Fibroblast of peridontal ligament (primary cell): ENCODE measurements around the gene KDM4F.
A peak's percentile ranks its signal among the peaks of the same experiment; 100 is the strongest.

Source experiments
- DNase-seq: peaks from one replicate; pipeline ENCODE4 v3.0.0-alpha.2; 2010; ENCODE audit errors: extremely low read depth

KDM4F gene

DNA sequence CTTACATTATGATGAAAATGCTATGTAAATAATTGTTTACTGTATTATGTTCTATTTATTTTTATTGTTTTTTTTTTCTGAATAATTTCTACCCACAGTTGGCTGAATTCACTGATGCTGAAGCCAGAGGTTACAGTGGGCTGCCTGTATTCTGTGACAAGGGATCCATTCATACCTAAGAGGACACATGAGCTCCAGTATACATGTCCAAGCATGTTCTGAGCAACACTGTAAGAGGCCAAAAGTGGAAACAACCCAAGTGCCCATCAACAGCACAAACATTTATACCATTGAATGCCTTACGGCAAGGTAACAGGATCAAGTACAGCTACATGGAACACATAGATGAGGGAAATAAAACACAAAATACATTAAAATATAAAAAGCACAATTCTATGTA lies 16.1 kb downstream of the KDM4F start:
- DNase-seq: no peak

DNA sequence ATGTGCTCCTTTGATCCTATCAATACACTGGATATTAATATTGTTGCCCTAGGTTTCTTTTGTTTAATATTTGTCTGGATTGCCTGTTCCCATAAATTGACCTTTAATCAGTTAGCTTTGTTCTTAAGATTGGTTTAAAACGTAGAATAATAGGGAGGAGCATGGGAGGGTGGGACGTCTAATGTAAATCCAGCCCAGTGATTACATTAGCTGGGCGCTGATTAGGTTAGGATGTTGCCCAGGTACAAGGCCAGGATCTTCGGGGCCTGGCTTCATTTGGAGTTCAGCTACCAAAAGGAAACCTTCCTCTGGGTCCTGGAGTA lies 17.5 kb downstream of the KDM4F start, which contains the start of gene SRSF8:
Gene SRSF8, plus strand, starts transcription at position 204 of the 323 bp plus-strand sequence. CDS start 308 bp downstream, outside the sequence.
- DNase-seq: no peak

DNA sequence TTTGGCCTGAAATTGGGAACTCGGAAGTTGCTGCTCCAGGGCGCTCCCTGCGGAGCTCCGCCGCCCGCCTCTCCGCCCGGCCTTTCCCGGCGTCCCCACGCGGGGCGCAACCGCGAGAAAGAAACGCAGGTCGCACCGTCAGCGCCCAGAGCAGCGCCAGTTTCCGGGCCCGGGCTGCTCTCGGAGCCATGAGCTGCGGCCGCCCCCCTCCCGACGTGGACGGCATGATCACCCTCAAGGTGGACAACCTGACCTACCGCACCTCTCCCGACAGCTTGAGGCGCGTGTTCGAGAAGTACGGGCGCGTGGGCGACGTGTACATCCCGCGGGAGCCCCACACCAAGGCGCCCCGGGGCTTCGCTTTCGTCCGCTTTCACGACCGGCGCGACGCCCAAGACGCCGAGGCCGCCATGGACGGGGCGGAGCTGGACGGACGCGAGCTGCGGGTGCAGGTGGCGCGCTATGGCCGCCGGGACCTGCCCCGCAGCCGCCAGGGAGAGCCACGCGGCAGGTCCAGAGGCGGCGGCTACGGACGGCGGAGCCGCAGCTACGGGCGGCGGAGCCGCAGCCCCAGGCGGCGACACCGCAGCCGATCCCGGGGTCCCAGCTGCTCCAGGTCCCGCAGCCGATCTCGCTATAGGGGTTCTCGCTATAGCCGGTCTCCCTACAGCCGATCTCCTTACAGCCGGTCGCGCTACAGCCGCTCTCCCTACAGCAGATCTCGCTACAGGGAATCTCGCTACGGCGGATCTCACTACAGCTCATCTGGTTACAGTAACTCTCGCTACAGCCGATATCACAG lies 18.0 kb downstream of the KDM4F start:
- DNase-seq: peak; percentile 75

DNA sequence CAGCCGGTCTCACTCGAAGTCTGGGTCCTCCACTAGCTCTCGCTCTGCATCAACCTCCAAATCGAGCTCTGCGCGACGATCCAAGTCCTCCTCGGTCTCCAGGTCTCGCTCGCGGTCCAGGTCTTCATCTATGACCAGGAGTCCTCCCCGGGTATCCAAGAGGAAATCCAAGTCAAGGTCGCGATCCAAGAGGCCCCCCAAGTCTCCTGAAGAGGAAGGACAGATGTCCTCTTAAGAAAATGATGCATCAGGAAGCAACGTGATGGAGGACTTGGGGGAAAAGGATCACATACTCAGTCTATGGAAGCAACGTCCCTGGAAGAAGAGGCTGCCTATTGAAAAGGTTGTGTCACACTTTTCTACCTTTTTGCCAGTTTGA lies 18.6 kb downstream of the KDM4F start:
- no peak for DNase-seq

DNA sequence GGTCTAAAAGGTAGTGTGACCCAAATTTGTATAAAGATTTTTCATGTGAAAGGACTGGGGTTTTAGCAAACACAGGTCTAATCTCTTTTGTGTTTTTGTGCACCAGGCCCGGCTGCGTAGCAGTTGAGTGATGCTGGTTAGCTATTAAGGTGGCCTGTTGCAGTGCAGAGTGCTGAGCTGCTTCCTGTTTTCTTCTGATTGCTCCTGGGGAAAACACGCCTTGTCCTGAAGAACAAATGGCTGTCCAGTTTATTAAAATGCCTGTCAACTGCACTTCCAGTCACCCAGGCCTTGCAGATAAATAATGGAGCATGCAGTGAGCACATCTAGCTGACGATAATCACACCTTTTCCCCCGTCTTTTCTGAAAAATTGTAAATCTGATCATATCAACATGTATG lies 19.3 kb downstream of the KDM4F start:
- DNase-seq: peak; percentile 94

DNA sequence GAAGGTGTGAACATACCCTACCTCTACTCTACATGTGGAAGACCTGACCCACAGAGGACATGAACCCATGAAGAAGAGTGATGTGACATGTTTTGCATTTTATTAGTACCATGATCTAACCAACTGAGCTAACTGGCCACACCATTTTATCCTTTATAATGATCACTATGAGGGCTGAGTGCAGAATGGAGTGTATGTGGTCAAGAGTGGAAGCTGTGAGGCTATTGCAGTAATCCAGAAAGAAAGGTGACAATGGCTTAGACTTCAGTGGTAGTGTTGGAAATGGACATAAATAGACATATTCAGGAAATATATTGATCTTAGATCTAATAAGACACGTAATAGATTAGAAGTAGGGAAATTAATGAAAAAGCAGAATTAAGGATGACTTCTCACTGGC lies 21.2 kb downstream of the KDM4F start:
- DNase-seq: no peak

DNA sequence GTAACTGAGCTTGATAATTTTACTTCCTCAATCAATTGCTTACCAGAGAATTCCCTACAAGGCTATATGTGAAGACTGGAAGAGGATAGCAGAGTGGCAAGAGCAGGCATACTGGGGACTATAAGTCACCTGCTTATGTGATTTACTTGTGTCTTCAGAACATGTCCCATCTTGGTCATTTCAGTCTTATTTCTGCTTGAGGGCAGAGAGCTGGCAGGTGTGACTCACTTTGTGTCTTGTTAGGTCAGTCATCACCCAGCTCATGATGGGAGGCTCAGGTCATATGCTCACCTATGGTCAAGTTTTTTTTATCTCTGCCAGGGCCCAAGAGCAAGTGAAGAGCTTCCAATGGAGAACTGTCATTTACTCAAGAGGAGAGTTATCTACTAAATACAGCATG lies 23.7 kb downstream of the KDM4F start:
- DNase-seq: no peak

DNA sequence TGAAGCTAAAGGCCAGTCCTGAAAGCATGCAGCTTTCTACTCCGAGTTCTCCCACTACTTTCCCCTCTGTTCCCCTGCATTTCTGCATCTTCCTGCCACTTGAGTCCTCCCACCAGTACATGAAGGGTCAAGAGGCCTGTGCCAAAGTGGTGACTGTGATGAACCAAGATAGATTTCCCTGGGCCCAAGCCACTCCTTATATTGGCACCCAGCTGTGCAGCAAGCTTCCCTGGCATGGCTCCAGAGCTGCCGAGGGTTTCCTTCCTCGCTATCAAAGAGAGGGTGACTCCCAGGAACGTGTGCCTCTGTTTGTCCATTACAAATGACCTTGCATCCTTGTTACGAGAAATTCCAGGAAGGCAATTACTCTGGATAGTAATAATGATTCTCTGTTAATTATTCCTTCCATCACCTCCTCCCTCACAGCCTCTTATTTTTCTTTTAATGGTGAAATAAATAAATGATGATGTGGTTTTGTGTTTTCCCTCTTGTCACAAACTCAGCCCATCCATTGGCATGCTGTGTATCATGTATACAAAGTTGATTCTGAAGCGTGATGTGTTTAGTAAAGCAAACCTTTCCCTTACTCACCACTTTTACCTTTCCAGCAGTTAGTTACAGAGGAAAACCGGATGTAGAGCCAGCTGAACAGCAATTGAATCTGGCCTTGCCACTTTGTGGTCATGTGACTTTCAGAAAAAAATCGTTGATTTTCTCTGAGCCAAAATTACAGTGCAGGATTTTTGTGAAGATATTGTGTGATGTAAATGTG lies 25.8 kb downstream of the KDM4F start:
- no peak for DNase-seq

DNA sequence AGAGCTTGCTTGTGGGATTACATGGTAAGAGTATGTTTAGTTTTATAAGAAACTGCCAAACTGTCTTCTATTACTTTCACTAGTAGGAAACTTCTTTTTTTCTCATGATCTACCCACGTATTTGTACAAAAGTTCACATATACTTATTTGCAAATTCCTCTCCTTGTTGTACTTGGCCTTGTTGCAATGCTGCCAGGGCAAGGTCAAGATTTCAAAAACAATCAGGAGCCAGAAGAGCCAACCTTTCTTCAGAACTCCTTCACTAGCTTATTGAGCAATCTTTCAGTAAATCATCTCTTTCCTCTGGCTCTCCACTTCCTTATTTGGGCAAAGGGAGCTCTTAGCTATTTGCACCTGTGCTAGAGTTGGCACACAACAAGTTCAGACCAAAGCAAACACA lies 27.2 kb downstream of the KDM4F start:
- peak; percentile 92 for DNase-seq

DNA sequence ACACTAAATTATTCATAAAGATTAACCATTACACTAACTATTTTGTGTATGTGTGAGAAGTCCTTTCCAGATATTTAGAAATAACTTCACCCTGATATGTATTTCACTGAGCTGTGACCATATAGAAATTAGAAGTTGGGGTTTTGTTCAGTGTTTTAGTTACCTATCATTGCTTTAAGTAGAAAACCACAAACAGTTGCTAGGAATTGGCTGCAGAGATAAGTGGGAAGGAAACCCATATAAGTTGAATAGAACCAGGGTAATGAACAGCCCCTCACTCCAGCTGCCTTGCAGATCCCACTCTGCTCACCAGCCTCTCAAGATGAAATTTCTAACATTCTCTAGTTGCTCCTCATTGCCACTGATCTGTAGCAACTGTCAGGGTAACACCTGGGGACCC lies 27.8 kb downstream of the KDM4F start:
- DNase-seq: no peak

DNA sequence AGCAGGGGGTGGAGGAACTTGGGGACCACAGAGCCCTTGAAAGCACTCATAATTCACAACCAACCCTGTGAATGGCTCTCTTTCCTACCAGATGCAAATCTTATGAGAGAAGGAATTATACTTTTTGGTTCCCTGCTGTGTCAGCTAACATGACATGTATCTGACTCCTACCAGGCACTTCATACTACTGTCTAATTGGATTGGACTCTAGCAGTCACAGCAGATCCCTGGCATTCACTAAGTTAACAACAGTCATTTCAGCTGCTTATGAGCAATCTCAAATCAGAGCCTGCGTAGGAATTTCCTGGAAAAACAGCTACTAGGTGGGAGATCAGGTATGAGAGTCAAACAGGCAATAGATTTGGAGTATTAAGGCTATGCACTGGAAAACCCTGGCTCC lies 29.3 kb downstream of the KDM4F start:
- no peak for DNase-seq

DNA sequence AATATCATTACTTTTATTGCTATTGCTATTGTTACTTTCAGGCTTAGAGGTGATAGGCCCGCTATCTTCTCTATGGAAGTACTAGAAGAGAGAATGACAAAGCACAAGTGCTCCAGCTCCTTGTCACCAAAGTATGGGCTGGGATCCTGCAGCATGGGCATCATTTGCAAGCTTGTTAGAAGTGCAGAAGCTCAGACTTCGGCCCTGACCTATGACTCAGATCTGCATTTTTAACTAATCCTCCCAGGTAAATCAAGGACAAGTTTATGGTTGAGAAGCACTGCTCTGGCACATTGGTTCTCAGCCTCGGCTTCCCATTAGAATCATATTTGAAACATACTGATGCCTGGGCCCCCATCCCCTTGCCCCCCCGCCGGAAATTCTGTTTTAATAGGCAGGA lies 31.8 kb downstream of the KDM4F start:
- no peak for DNase-seq

DNA sequence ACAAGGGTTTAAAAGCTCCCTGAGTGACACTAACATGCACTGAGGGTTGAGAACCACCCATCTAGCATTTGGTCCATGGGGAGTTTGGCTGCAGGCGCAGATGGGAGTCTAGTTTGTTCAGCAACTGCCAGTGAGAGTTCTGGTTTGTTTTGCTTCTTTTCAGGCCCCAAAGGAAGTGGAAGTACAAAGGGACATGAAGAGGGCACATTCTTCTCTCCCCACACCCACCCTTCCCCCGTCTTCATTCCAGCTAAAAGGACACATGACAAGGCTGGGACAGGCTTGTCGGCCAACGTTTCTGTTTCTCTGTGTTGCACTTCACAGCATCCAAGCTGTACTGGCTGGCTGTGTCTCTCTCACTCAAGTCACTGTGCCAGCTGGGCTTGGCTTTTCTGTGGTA lies 32.2 kb downstream of the KDM4F start:
- peak; percentile 11 for DNase-seq

DNA sequence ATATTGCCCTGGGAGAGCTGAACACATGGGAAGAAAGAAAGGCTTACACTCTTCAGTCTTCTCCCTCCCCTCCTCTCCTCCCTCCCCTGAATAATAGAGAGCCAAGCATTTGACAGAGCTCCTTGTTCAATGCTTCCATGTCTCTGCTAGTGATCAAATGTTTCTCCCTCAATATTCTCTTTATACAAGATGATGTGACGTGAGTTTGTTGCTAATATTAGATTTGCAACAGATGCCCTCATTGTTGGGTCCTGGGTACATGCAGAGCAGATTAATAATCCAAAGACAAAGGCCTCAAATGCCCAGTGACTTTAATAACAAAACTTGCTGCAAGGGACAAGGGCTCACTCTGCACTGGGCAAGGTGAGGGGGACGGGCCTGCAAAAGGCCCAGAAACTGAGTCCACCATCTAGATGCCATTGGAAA lies 33.4 kb downstream of the KDM4F start:
- DNase-seq: no peak

DNA sequence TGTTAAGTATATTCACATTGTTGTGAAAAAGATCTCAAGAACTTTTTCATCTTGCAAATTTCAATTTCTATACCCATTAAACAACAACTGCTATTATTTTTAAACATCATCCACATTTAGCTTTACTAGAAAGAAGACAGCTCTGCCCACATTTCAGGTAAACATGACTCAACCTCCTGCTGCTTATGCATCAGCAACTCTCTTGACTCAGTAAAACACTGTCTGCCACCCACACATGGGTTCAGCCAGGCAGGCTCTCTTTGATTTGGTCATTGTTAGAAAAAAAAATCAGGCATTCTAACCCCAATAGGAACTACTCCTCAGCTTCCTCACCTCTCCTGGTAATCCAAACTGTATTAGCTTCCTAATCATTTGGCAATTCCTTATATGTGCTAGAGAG lies 35.3 kb downstream of the KDM4F start:
- DNase-seq: no peak

DNA sequence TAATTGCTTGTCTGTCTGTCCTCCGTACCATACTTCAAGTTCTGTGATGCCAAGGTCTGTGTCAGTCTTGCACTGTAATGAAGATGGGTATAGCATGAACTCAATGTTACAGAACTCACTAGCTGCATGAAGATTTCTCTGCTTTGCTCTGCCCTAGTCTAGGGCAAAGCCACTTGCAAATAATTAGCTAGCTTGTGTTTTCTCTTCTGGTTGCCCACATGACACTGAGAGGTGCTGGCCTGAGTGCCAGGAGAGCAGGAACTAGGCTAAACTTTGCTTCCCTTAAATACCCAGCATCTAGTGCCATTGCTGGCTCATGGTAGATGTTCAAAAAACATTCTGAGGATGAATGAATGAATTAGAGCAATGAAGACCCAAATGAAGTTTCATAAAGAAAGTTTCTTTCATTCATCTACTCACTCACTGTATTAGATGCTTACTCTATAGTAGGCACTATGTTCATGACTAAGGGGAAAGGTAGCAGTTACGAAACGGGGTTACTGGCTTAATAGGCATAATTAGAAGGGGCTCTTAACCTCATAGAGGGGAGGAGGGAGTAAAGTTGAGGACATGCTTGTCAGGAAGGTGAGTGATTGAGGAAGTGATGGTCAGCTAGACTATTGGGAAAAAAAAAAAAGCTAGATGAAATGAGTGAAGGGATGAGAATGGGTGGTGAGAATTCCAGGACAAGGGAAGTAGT lies 36.0 kb downstream of the KDM4F start:
- no peak for DNase-seq

DNA sequence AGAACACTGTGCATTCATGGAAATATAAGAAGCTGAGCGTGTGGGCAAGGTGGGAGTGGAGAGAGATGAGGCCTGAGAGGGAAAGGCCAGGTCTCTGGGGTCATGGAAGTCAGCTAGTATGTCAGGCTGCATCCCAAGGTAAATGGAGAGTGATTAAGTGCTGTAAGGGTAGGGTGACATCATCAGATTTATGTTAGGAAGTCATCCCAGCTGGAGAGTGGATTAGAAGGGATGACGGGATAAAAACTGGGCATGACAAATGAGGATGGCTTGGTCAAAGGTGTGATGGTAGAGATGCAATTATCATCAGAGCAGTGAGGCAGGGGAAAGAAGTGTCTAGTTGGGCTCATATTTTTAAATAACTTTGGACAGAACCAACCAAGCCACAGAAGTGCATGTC lies 36.9 kb downstream of the KDM4F start:
- DNase-seq: no peak

DNA sequence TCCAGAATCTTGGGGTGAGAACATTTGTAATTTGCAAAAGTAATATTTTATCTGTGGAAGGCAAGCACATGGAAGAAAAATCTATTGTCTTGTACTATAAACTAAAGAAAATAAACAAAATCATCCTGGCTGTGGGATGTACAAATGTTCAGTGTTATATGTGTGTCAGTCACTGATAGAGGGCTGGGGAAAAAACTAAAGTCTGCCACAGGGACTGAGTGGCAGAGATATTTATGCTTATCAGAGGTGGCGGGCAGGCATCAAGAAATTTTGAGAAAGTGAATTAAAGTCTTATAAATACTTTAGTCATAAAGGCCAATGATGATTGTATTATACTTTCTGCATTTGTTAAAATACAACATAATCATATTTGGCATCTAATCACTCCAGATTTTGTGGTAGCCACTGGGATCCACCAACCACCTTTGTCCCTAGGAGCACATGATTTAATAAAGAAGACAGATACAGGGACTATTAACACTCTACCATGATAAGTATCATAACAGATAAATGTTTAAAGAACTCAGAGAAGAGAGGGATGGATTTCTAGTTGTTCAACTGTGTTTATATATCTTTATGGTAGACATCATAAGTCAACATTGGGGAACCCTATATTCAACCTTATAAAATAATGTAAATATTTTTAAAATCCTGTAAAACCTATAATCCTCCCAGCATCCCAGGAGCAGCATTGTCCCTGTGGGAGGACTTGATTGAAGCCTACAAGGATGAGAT lies 37.8 kb downstream of the KDM4F start:
- DNase-seq: no peak

DNA sequence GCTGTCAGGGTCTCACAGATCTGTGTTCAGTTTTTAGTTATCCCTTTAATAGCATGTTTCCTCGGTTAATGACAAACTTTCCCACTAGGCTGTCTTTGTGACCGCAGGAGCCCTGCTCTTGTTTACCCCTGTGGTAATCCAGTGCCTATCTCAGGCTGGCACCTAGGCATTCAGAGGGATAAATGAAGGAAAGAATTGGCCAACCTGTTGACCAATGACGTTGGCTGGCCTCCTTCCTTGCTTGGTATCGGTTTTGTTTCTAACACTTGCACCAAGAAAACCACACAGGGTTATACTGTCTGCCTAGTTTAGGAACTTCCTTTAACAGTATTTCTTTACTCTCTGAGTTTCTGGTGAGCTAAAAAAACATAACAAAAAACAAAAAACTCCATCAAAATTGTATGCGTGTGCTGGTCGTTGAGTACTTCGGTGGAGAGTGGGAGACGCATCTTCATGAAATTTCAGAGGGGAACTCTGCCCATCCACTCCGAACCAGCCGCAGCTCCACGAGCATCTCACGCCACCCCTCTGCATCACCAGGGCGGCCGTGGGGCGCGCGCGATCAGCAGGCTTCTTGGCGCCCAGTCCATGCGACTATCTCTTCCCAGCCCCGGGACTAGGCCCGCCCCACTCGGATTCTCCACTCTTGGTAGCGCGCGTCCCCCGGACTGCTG lies 39.9 kb downstream of the KDM4F start:
- peak; percentile 36 for DNase-seq

DNA sequence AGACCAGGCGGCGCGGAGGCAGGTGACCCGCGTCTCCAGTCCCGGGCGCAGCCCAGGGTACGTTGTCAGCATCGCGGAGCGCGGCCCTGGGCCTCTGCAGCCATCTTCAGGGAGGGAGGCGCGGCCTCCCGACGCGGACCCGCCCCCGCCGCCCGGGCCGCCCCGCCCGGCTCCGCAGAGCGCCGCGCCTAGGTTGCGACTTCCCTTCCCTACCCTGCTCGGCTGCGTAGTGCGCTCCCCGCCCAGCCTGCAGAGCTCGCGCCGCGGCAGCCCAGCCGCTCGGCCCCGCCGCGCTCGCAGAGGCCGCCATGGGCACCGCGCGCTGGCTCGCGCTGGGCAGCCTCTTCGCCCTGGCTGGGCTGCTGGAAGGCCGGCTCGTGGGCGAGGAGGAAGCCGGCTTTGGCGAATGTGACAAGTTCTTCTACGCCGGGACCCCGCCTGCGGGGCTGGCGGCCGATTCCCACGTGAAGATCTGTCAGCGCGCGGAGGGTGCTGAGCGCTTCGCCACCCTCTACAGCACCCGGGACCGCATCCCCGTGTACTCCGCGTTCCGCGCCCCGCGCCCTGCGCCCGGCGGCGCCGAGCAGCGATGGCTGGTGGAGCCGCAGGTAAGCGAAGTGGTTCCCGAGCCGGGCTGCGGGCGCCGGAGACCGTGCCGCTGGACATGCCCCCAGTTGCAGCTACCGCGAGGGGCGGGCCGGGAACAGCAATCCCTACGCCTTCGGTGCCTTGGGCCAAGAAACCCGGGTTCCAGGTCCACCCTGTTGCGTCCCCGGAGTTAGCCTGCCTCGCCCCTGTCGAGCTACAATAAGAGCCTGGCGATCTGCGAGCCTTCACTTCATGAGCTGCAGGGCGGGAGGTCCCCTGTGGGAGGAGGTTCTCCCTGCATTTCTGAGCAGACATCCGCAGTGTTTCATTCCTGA lies 40.7 kb downstream of the KDM4F start, which contains the start of gene ENDOD1:
Gene ENDOD1, plus strand, starts transcription at position 227 of the 923 bp plus-strand sequence. Its CDS starts 82 bp downstream, at position 309.
- DNase-seq: peak; percentile 69
